H1 (cell line): Measurements from ENCODE around the gene MXD1. TPM values are rescaled to one million over a fixed set of nuclear protein-coding genes. Genes with fewer than 3 reads are reported as not detected.

ENCODE experiments used
- CTCF ChIA-PET: fragments of 300-600 bp; sonication (Branson Sonifier 250); formaldehyde crosslinking; loops from one replicate; lab custom pipeline; 2021; ENCODE audit not compliant: partially characterized antibody; lab: Charles Lee
- POLR2A ChIA-PET: fragments of 300-600 bp; sonication (Branson Sonifier 250); formaldehyde crosslinking; loops from one replicate; lab custom pipeline; 2021; ENCODE audit warnings: inconsistent platforms; ENCODE audit not compliant: partially characterized antibody; lab: Charles Lee
- DNase-seq, 2 experiments: peaks; one replicate each; pipeline versions ENCODE4 v3.0.0 to v3.0.0-alpha.2; 2010 to 2022; ENCODE audit warnings: low spot score in 2 of 2, low read depth in 1 of 2, mixed read lengths in 1 of 2
- FAIRE-seq: peaks from 2 replicates; lab custom pipeline; 2011; peaks lifted over from hg19 to GRCh38; lab: Jason Lieb, UNC
- H2AFZ ChIP-seq: 2 replicates; pipeline ENCODE4 v1.8.1; 2012; ENCODE audit warnings: low read length, inconsistent platforms
- H2AK5ac ChIP-seq: 2 replicates; pipeline ENCODE4 v1.6.1; 2013; ENCODE audit warnings: low read depth, low read length
- H2BK120ac ChIP-seq: replicated peaks from 2 replicates; pipeline ENCODE3; 2013; ENCODE audit warnings: low read depth, low read length, inconsistent platforms
- H2BK12ac ChIP-seq: 2 replicates; pipeline ENCODE4 v1.6.1; 2013; ENCODE audit warnings: low read depth, low read length
- H2BK15ac ChIP-seq: 2 replicates; pipeline ENCODE4 v1.6.1; 2013; ENCODE audit warnings: low read length
- H2BK20ac ChIP-seq: 2 replicates; pipeline ENCODE4 v1.6.1; 2013; ENCODE audit warnings: low read length
- H2BK5ac ChIP-seq: 2 replicates; pipeline ENCODE4 v1.6.1; 2013; ENCODE audit warnings: low read depth, low read length
- H3K14ac ChIP-seq: 2 replicates; pipeline ENCODE4 v1.6.1; 2013; ENCODE audit warnings: inconsistent platforms; ENCODE audit not compliant: insufficient read length
- H3K18ac ChIP-seq: 2 replicates; pipeline ENCODE4 v1.6.1; 2013; ENCODE audit warnings: low read length; ENCODE audit errors: extremely low read depth
- H3K23ac ChIP-seq: 2 replicates; pipeline ENCODE4 v1.6.1; 2013; ENCODE audit warnings: inconsistent platforms; ENCODE audit not compliant: insufficient read length
- H3K23me2 ChIP-seq: 2 replicates; pipeline ENCODE4 v1.6.1; 2013; ENCODE audit warnings: low read depth, low read length
- H3K27ac ChIP-seq: 2 replicates; pipeline ENCODE4 v1.6.1; 2011; ENCODE audit warnings: low read depth, low read length, inconsistent platforms
- H3K27me3 ChIP-seq, 4 experiments: replicated peaks in 1 of 4; 1 replicate in 1 of 4; 2 replicates in 3 of 4; pipeline versions ENCODE4 v1.6.1 to v1.8.1; 2011 to 2013; ENCODE audit warnings: low read length in 3 of 4, mild to moderate bottlenecking in 3 of 4, inconsistent platforms in 2 of 4, mixed read lengths in 2 of 4, moderate library complexity in 1 of 4; ENCODE audit not compliant: control insufficient read depth in 3 of 4, insufficient read depth in 3 of 4; ENCODE audit errors: extremely low read depth in 1 of 4
- H3K36me3 ChIP-seq, 4 experiments: 2 replicates each; pipeline versions ENCODE4 v1.6.1 to v1.8.1; 2011 to 2013; ENCODE audit warnings: mild to moderate bottlenecking in 4 of 4, low read length in 3 of 4, moderate library complexity in 2 of 4, control low read depth in 1 of 4, inconsistent platforms in 1 of 4; ENCODE audit not compliant: insufficient read depth in 4 of 4, control insufficient read depth in 2 of 4
- H3K4ac ChIP-seq: replicated peaks from 2 replicates; pipeline ENCODE3; 2013; ENCODE audit warnings: low read length, low read depth, mixed read lengths, inconsistent platforms; ENCODE audit not compliant: insufficient read length
- H3K4me1 ChIP-seq, 4 experiments: replicated peaks in 1 of 4; 1 replicate in 1 of 4; 2 replicates in 3 of 4; pipeline versions ENCODE4 v1.6.1 to v1.8.1; 2011 to 2013; ENCODE audit warnings: low read length in 3 of 4, inconsistent platforms in 2 of 4, mixed read lengths in 1 of 4; ENCODE audit not compliant: insufficient read depth in 4 of 4, control insufficient read depth in 3 of 4
- H3K4me2 ChIP-seq, 2 experiments: 2 replicates each; pipeline versions ENCODE4 v1.6.1 to v1.8.1; 2011 to 2013; ENCODE audit warnings: low read depth in 2 of 2, low read length in 2 of 2, control low read depth in 1 of 2, inconsistent platforms in 1 of 2, mild to moderate bottlenecking in 1 of 2; ENCODE audit not compliant: insufficient read depth in 1 of 2
- H3K4me3 ChIP-seq, 4 experiments: fragments of 200-600, 300-600 bp in 1 of 4; sonication (generic), shearing (Covaris generic), sonication (Bioruptor Twin) in 1 of 4; 2 replicates each; pipeline versions ENCODE4 v1.5.1 to v1.8.1; 2011 to 2016; ENCODE audit warnings: low read length in 4 of 4, low read depth in 3 of 4, control low read depth in 2 of 4, inconsistent platforms in 2 of 4, mild to moderate bottlenecking in 2 of 4, mixed read lengths in 1 of 4, moderate library complexity in 1 of 4; ENCODE audit not compliant: insufficient read depth in 2 of 4; ENCODE audit errors: extremely low read depth in 1 of 4
- H3K56ac ChIP-seq: replicated peaks from 2 replicates; pipeline ENCODE3; 2013; ENCODE audit warnings: low read depth, mild to moderate bottlenecking, mixed read lengths, low read length, inconsistent platforms; ENCODE audit not compliant: insufficient read length
- H3K79me1 ChIP-seq: 2 replicates; pipeline ENCODE4 v1.6.1; 2013; ENCODE audit warnings: low read depth, low read length, control low read depth
- H3K79me2 ChIP-seq, 2 experiments: 2 replicates each; pipeline versions ENCODE4 v1.6.1 to v1.8.1; 2012 to 2013; ENCODE audit warnings: low read length in 2 of 2, mild to moderate bottlenecking in 2 of 2, inconsistent platforms in 1 of 2; ENCODE audit not compliant: insufficient read depth in 2 of 2, control insufficient read depth in 1 of 2
- H3K9ac ChIP-seq, 4 experiments: replicated peaks in 1 of 4; 1 replicate in 1 of 4; 2 replicates in 3 of 4; pipeline versions ENCODE4 v1.6.1 to v1.8.1; 2011 to 2013; ENCODE audit warnings: low read depth in 3 of 4, low read length in 3 of 4, control low read depth in 2 of 4, mild to moderate bottlenecking in 2 of 4, moderate library complexity in 2 of 4, inconsistent platforms in 1 of 4; ENCODE audit errors: extremely low read depth in 1 of 4
- H3K9me3 ChIP-seq, 2 experiments: 2 replicates each; pipeline versions ENCODE4 v1.6.1 to v1.8.1; 2012 to 2013; ENCODE audit warnings: mild to moderate bottlenecking in 2 of 2, moderate library complexity in 2 of 2, control low read depth in 1 of 2, inconsistent platforms in 1 of 2, low read depth in 1 of 2, low read length in 1 of 2, mixed read lengths in 1 of 2; ENCODE audit not compliant: insufficient read depth in 2 of 2
- H4K20me1 ChIP-seq, 2 experiments: replicated peaks in 1 of 2; 2 replicates each; pipeline versions ENCODE3 to v1.8.1; 2011 to 2013; ENCODE audit warnings: inconsistent platforms in 2 of 2, low read length in 2 of 2, mild to moderate bottlenecking in 1 of 2; ENCODE audit not compliant: insufficient read depth in 2 of 2, control insufficient read depth in 1 of 2
- H4K5ac ChIP-seq: 2 replicates; pipeline ENCODE4 v1.6.1; 2013; ENCODE audit warnings: low read length, low read depth, mixed read lengths, inconsistent platforms; ENCODE audit not compliant: insufficient read length
- H4K8ac ChIP-seq: 2 replicates; pipeline ENCODE4 v1.8.0; 2013; ENCODE audit warnings: mild to moderate bottlenecking, moderate library complexity, low read length, inconsistent platforms; ENCODE audit not compliant: insufficient read depth; ENCODE audit errors: extremely low read depth
- H4K91ac ChIP-seq: replicated peaks from 2 replicates; pipeline ENCODE3; 2013; ENCODE audit warnings: low read length, mixed read lengths, inconsistent platforms; ENCODE audit not compliant: insufficient read length
- BCL11A ChIP-seq, 2 experiments: IDR thresholded peaks; one replicate each; pipeline ENCODE4 v1.6.1; 2011; ENCODE audit warnings: low read depth in 2 of 2, low read length in 2 of 2, mild to moderate bottlenecking in 2 of 2
- CBX5 ChIP-seq: fragments of 300-800, 300-1000 bp; sonication (generic); IDR thresholded peaks from 2 replicates; pipeline ENCODE4 v1.7.1; 2016; ENCODE audit warnings: antibody characterized with exemption, low read length, low read depth
- EZH2 ChIP-seq: fragments of 200-600 bp; sonication (generic); IDR thresholded peaks from 2 replicates; pipeline ENCODE4 v1.7.1; 2012; ENCODE audit warnings: low read depth, mild to moderate bottlenecking, moderate library complexity, low read length, inconsistent platforms; ENCODE audit not compliant: severe bottlenecking
- FOSL1 ChIP-seq: IDR thresholded peaks from 2 replicates; pipeline ENCODE4 v1.6.1; 2011; ENCODE audit warnings: mild to moderate bottlenecking, low read depth, low read length, moderate library complexity; ENCODE audit not compliant: insufficient read depth
- HDAC2 ChIP-seq, 2 experiments: fragments of 300-600 bp in 1 of 2; sonication (generic) in 1 of 2; IDR thresholded peaks; 2 replicates each; pipeline ENCODE4 v1.6.1; 2011 to 2012; ENCODE audit warnings: low read depth in 2 of 2, low read length in 2 of 2, mild to moderate bottlenecking in 2 of 2, moderate library complexity in 2 of 2, borderline replicate concordance in 1 of 2, inconsistent platforms in 1 of 2
- JUN ChIP-seq: IDR thresholded peaks from 2 replicates; pipeline ENCODE4 v1.6.1; 2011; ENCODE audit warnings: low read depth, mild to moderate bottlenecking, improper control_type of control experiment, low read length
- MAFK ChIP-seq: IDR thresholded peaks from 2 replicates; pipeline ENCODE4 v1.6.1; 2012; ENCODE audit warnings: low read depth, mild to moderate bottlenecking, improper control_type of control experiment, low read length
- RNF2 ChIP-seq: fragments of 200-900, 300-1000 bp; sonication (generic); IDR thresholded peaks from 2 replicates; pipeline ENCODE4 v1.7.1; 2016; ENCODE audit warnings: borderline replicate concordance, low read depth, mild to moderate bottlenecking, antibody characterized with exemption, low read length; ENCODE audit not compliant: poor library complexity, severe bottlenecking; ENCODE audit errors: missing control alignments
- SP4 ChIP-seq: IDR thresholded peaks from 2 replicates; pipeline ENCODE4 v1.6.1; 2012; ENCODE audit warnings: low read length, inconsistent platforms
- TBP ChIP-seq: IDR thresholded peaks from 2 replicates; pipeline ENCODE4 v1.6.1; 2011; ENCODE audit warnings: low read depth, low read length, improper control_type of control experiment
- WGBS, 2 experiments: shearing (Covaris generic) in 1 of 2; methylation state at CpG; one replicate each; pipeline versions ENCODE4 v1.1.6 to v1.1.7; 2013 to 2015; ENCODE audit warnings: low lambda C conversion rate in 2 of 2, mixed read lengths in 2 of 2, inconsistent platforms in 1 of 2, low coverage in 1 of 2, missing lambda C conversion rate in 1 of 2; ENCODE audit not compliant: insufficient replicate concordance in 2 of 2, insufficient coverage in 1 of 2, insufficient read length in 1 of 2; ENCODE audit errors: extremely low coverage in 1 of 2, missing lambda C conversion rate in 1 of 2; 5-methylcytosine and 5-hydroxymethylcytosine counted together
- polyA plus RNA-seq, 7 experiments: library from polyadenylated mRNA; depleted of rRNA in 3 of 7; stranded (reverse) in 5 of 7; unstranded in 2 of 7; fragments of >200 nt in 5 of 7; fragments of 200-250 nt in 2 of 7; gene quantifications; 1 replicate in 5 of 7; 2 replicates in 1 of 7; 4 replicates in 1 of 7; pipeline versions ENCODE4 v1.2.1 to v1.2.3, GENCODE V29; 2011 to 2013; ENCODE audit warnings: missing spikeins in 2 of 7, mixed read lengths in 2 of 7
- total RNA-seq: library from RNA; stranded (reverse); fragmentation: NEBNext Ultra II Directional; extraction: Animal tissue kit (Norgen Biotek cat#: 25700); gene quantifications from 2 replicates; pipeline ENCODE4 v1.2.1, GENCODE V29; 2021
- TF ChIP-seq, protein P1 (sequence below): IDR thresholded peaks from 2 replicates; pipeline ENCODE4 v1.6.1; 2011; ENCODE audit warnings: low read length, improper control_type of control experiment

MXD1 gene
- total and polyA plus RNA-seq, 2 of the 8 experiments (the other 6 are each of a cell fraction or from before 2014, with no cell fraction given), result 1.6 to 2.6 TPM

- ChIA-PET POLR2A (no interaction called here), CTCF (interaction anchor here (0.8 to 2.7 kb wide), 6 partner anchors 8 to 65 kb away, joined by 3 to 10 read pairs (median 4); partner anchors contain the start of gene MXD1)
- H3K9ac ChIP-seq, result no peak overlapping the region
Measured at GRCh38 chr2:69944756-69945155, 29.8 kb downstream of the MXD1 start.

More at GRCh38 chr2:69944756-69945155, 29.8 kb downstream of the MXD1 start:
- no peak for FAIRE-seq
- Histone ChIP-seq H4K91ac (no peak overlapping the region), H2BK120ac (no peak overlapping the region), H3K4ac (no peak overlapping the region), H3K27me3 (no peaks in the 10 kb centered on the region; a peak in 1 of 7 replicates), H3K18ac (no peak overlapping the region), H3K79me2 (no peaks in the 10 kb centered on the region), H2AFZ (no peak overlapping the region)
- DNase-seq, result no peak
- TF ChIP-seq CBX5, result no peak
- no peak for TF ChIP-seq RNF2
- no peak for TF ChIP-seq EZH2
- TF ChIP-seq JUN, result no peak
- TF ChIP-seq, protein P1, sequence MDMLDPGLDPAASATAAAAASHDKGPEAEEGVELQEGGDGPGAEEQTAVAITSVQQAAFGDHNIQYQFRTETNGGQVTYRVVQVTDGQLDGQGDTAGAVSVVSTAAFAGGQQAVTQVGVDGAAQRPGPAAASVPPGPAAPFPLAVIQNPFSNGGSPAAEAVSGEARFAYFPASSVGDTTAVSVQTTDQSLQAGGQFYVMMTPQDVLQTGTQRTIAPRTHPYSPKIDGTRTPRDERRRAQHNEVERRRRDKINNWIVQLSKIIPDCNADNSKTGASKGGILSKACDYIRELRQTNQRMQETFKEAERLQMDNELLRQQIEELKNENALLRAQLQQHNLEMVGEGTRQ, result no peak
- no peak for TF ChIP-seq BCL11A (IDR thresholded peaks at IDR 0.05; ENCODE audit: low read depth in 2 of 2, low read length in 2 of 2)
- no peak for TF ChIP-seq TBP
- no peak for TF ChIP-seq HDAC2 (IDR thresholded peaks at IDR 0.05; ENCODE audit: borderline replicate concordance in 1 of 2, low read depth in 2 of 2, low read length in 2 of 2)
- no peak for TF ChIP-seq FOSL1
- TF ChIP-seq MAFK, result no peak
- no peak for TF ChIP-seq SP4
- TF ChIP-seq, all 59 proteins: peak for 0
- no peak overlapping the region for H4K8ac ChIP-seq
- H3K4me3 ChIP-seq, result no peak overlapping the region
- H3K56ac ChIP-seq, result no peak overlapping the region
- no peak overlapping the region for H3K14ac ChIP-seq
- H2BK12ac ChIP-seq, result no peak overlapping the region
- H4K5ac ChIP-seq, result no peak overlapping the region
- H3K36me3 ChIP-seq, result no peaks in the 10 kb centered on the region
- H4K20me1 ChIP-seq, result no peaks in the 10 kb centered on the region
- H3K4me1 ChIP-seq, result peaks cover 0 to 3% (median 0%) of the 10 kb centered on the region in 4 experiments; a peak in 1 of 7 replicates
- no peak overlapping the region for H2BK5ac ChIP-seq
- H2AK5ac ChIP-seq, result no peak overlapping the region
- WGBS, 2 experiments, result 95% methylated on average over 7 of the region's 7 CpGs; no CpG with 5 or more reads in 1 of the 2 experiments
- H3K23ac ChIP-seq, result no peak overlapping the region
- H3K27ac ChIP-seq, result no peak overlapping the region
- no peak overlapping the region for H3K4me2 ChIP-seq
- H3K23me2 ChIP-seq, result no peaks in the 10 kb centered on the region
- no peaks in the 10 kb centered on the region for H3K9me3 ChIP-seq
- no peak overlapping the region for H2BK20ac ChIP-seq
- H3K79me1 ChIP-seq, result no peaks in the 10 kb centered on the region
- H2BK15ac ChIP-seq, result no peak overlapping the region
